ENCODE results near the gene EZH1.

The EZH1 gene

GRCh38 chr17:42675348-42675964 is 69.4 kb downstream of the EZH1 start:
- TF ChIP-seq SUZ12 (IDR thresholded peaks at IDR 0.05; ENCODE audit: extremely low read depth, insufficient read depth, insufficient read length): no peak
- no peak for TF ChIP-seq YY1 (IDR thresholded peaks at IDR 0.05; ENCODE audit: insufficient read depth, insufficient read length)
- TF ChIP-seq ZNF274 (IDR thresholded peaks at IDR 0.05; ENCODE audit: low read depth, low read length): no peak
- Histone ChIP-seq H3K9ac (ENCODE audit: insufficient read length, low read depth) (peak overlapping the region; percentile 89), H3K36me3 (ENCODE audit: insufficient read depth, insufficient read length, low read length) (peaks cover 27% of the 10 kb centered on the region), H3K4me1 (ENCODE audit: insufficient read depth, insufficient read length) (peaks cover 31% of the 10 kb centered on the region), H3K9me3 (ENCODE audit: insufficient read depth, low read length) (no peaks in the 10 kb centered on the region), H3K27me3 (ENCODE audit: insufficient read depth, insufficient read length) (peaks cover 14% of the 10 kb centered on the region), H3K4me3 (ENCODE audit: insufficient read length, low read depth) (peak overlapping the region; percentile 94)
- no peak for DNase-seq (ENCODE audit: low read depth, low spot score)

DNA sequence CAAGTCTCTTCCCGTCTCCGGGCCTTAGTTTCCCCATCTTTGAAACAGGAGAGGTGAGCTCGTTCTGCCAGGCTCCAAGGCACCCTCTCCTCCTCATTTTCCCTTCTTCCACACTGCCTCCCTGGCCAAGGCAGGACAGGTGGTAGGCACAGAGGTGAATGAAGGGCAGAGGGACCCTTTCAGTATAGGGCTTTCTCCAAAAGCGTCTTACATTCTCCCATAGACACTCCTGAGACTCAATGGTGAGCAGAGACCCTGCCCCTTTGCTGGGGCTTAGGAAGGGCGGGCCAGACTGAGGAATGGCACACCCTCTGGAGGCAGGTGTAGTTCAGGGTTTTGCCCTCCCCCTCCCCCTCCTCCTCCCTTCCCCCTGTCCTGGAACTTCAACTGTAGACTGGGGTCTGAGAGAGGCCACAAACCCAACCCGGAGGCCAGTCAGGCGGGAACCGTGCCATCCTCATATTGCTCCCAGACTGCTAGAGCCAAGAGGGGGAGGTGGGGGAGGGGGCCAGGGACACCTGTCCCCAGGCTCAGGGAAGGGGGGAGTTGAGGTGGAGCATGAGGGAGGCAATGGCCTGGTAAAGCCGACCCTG is 70.0 kb downstream of the EZH1 start:
- peaks cover 8% of the 10 kb centered on the region for H3K27me3 ChIP-seq (ENCODE audit: insufficient read depth, insufficient read length)
- peaks cover 25% of the 10 kb centered on the region for H3K4me1 ChIP-seq (ENCODE audit: insufficient read depth, insufficient read length)
- H3K9ac ChIP-seq (ENCODE audit: insufficient read length, low read depth): peak overlapping the region; percentile 89
- peak overlapping the region; percentile 94 for H3K4me3 ChIP-seq (ENCODE audit: insufficient read length, low read depth)
- no peak for TF ChIP-seq SUZ12 (IDR thresholded peaks at IDR 0.05; ENCODE audit: extremely low read depth, insufficient read depth, insufficient read length)
- no peak for TF ChIP-seq YY1 (IDR thresholded peaks at IDR 0.05; ENCODE audit: insufficient read depth, insufficient read length)
- TF ChIP-seq ZNF274 (IDR thresholded peaks at IDR 0.05; ENCODE audit: low read depth, low read length): no peak
- no peaks in the 10 kb centered on the region for H3K9me3 ChIP-seq (ENCODE audit: insufficient read depth, low read length)
- no peak for DNase-seq (ENCODE audit: low read depth, low spot score)
- H3K36me3 ChIP-seq (ENCODE audit: insufficient read depth, insufficient read length, low read length): peaks cover 27% of the 10 kb centered on the region

DNA sequence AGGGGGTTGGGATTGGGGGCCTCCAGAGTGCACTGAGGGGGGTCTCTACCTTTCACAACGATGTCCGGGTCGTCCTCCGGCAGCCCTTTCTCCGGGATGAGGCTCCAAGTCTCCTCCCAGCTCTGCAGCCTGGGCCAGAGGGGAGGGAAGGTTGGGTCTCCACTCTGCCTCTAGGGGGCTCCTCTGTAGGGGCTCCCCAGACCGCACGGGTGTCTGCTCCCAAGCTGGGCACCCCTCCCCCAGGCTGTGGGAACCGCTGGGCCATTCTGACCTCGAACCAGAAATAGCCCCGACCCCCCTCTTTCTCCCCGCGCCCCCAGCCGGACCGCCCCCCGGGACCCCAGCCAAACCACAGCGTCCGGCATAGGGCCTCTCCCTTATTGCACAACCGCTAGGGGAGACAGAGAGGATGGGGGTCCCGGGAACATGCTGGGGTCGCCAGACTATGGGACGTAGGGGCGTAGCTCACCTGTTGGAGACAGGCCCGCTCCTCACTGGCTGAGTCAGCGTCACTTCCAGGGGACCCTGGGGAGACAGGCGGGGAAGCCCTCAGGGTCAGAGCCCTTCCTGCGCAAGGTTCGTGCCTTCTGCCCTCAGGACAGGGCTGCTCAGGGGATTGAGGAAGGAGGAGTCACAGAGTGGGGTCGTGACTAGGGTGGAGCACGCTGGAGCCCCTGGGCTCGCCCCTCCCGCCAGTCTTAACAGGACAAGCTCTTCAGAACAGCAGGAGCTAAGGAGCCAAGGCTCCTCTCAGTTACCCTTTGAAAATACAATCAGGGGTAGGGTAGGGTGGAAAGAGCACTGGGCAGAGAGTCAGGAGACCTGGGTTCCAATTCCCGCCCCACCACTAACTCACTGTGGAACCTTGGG is 70.7 kb downstream of the EZH1 start:
- H3K36me3 ChIP-seq (ENCODE audit: insufficient read depth, insufficient read length, low read length): peaks cover 31% of the 10 kb centered on the region
- no peak for TF ChIP-seq SUZ12 (IDR thresholded peaks at IDR 0.05; ENCODE audit: extremely low read depth, insufficient read depth, insufficient read length)
- no peak for TF ChIP-seq ZNF274 (IDR thresholded peaks at IDR 0.05; ENCODE audit: low read depth, low read length)
- TF ChIP-seq YY1 (IDR thresholded peaks at IDR 0.05; ENCODE audit: insufficient read depth, insufficient read length): no peak
- H3K27me3 ChIP-seq (ENCODE audit: insufficient read depth, insufficient read length): peaks cover 5% of the 10 kb centered on the region
- H3K9me3 ChIP-seq (ENCODE audit: insufficient read depth, low read length): no peaks in the 10 kb centered on the region
- DNase-seq (ENCODE audit: low read depth, low spot score): no peak
- peak overlapping the region; percentile 32 for H3K9ac ChIP-seq (ENCODE audit: insufficient read length, low read depth)
- H3K4me3 ChIP-seq (ENCODE audit: insufficient read length, low read depth): no peak overlapping the region
- peaks cover 32% of the 10 kb centered on the region for H3K4me1 ChIP-seq (ENCODE audit: insufficient read depth, insufficient read length)

DNA sequence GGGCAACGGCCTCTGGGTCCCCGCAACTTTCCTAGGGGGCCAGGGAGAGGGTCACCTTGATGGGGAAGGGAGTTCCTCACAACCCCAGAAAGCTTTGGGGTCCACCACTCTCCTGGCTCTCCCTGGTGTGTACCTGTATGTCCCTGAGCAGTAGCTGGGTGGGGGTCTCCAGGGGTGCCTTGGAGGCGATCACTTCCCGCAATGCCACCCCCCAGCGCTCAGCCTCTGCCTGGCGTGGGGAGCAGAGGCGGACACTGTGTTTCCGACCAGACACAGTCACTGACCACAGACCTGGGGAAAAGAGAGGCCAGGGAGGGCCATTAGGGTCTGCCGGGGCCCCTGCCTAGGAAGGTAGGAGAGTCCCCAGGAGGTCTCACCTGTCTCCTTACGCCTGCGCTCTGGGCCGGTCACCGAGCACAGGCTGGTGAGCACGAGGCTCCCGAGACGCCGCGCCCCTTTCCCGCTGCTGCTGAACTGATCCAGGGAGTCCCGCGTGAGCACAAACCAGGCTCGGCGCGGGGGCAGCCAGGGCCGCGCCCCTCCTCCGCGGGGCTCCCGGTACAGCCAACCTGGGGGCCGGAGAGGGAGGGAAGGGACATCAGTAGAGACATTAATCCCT is 71.5 kb downstream of the EZH1 start:
- Histone ChIP-seq H3K4me1 (ENCODE audit: insufficient read depth, insufficient read length) (peaks cover 35% of the 10 kb centered on the region), H3K36me3 (ENCODE audit: insufficient read depth, insufficient read length, low read length) (peaks cover 32% of the 10 kb centered on the region), H3K4me3 (ENCODE audit: insufficient read length, low read depth) (no peak overlapping the region), H3K27me3 (ENCODE audit: insufficient read depth, insufficient read length) (peaks cover 5% of the 10 kb centered on the region), H3K9ac (ENCODE audit: insufficient read length, low read depth) (peak overlapping the region; percentile 32), H3K9me3 (ENCODE audit: insufficient read depth, low read length) (no peaks in the 10 kb centered on the region)
- TF ChIP-seq SUZ12 (IDR thresholded peaks at IDR 0.05; ENCODE audit: extremely low read depth, insufficient read depth, insufficient read length) (no peak), YY1 (IDR thresholded peaks at IDR 0.05; ENCODE audit: insufficient read depth, insufficient read length) (no peak), ZNF274 (IDR thresholded peaks at IDR 0.05; ENCODE audit: low read depth, low read length) (no peak)
- DNase-seq (ENCODE audit: low read depth, low spot score): no peak

DNA sequence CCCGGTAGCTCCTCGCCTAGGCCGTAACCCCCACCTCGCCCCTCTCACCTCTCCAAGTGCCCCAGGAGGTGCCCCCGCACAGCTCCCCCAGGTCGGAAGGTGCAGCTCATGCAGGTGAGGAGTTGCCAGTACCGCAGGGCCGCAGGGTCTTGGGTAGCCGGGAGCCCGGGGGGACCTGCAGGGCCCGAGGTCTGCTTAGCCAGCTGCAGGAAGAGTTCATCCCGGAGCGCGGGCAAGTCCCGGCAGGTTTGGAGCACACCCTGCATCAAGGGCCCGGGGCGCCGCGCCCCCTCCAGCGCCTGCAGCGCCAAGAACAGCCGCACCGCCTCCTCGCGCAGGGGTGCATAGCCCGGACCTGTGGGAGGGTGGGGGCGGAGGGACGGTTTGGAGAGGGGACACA is 72.8 kb downstream of the EZH1 start:
- peaks cover 5% of the 10 kb centered on the region for H3K27me3 ChIP-seq (ENCODE audit: insufficient read depth, insufficient read length)
- no peak for DNase-seq (ENCODE audit: low read depth, low spot score)

GRCh38 chr17:42670789-42671657 is 73.8 kb downstream of the EZH1 start:
- Histone ChIP-seq H3K36me3 (ENCODE audit: insufficient read depth, insufficient read length, low read length) (peaks cover 54% of the 10 kb centered on the region), H3K27me3 (ENCODE audit: insufficient read depth, insufficient read length) (peaks cover 5% of the 10 kb centered on the region), H3K9ac (ENCODE audit: insufficient read length, low read depth) (no peak overlapping the region), H3K9me3 (ENCODE audit: insufficient read depth, low read length) (no peaks in the 10 kb centered on the region), H3K4me3 (ENCODE audit: insufficient read length, low read depth) (no peak overlapping the region), H3K4me1 (ENCODE audit: insufficient read depth, insufficient read length) (peaks cover 44% of the 10 kb centered on the region)
- TF ChIP-seq YY1 (IDR thresholded peaks at IDR 0.05; ENCODE audit: insufficient read depth, insufficient read length): no peak
- TF ChIP-seq ZNF274 (IDR thresholded peaks at IDR 0.05; ENCODE audit: low read depth, low read length): no peak
- no peak for TF ChIP-seq SUZ12 (IDR thresholded peaks at IDR 0.05; ENCODE audit: extremely low read depth, insufficient read depth, insufficient read length)
- DNase-seq (ENCODE audit: low read depth, low spot score): no peak

More for the DNA sequence above, 72.8 kb downstream of the EZH1 start:
- Histone ChIP-seq H3K9ac (ENCODE audit: insufficient read length, low read depth) (no peak overlapping the region), H3K36me3 (ENCODE audit: insufficient read depth, insufficient read length, low read length) (peaks cover 45% of the 10 kb centered on the region), H3K4me1 (ENCODE audit: insufficient read depth, insufficient read length) (peaks cover 44% of the 10 kb centered on the region), H3K4me3 (ENCODE audit: insufficient read length, low read depth) (no peak overlapping the region), H3K9me3 (ENCODE audit: insufficient read depth, low read length) (no peaks in the 10 kb centered on the region)
- TF ChIP-seq SUZ12 (IDR thresholded peaks at IDR 0.05; ENCODE audit: extremely low read depth, insufficient read depth, insufficient read length) (no peak), ZNF274 (IDR thresholded peaks at IDR 0.05; ENCODE audit: low read depth, low read length) (no peak), YY1 (IDR thresholded peaks at IDR 0.05; ENCODE audit: insufficient read depth, insufficient read length) (no peak)
